Neural cell (in vitro differentiated cells): Measurements from ENCODE around the gene DST. TPM values are rescaled to one million over a fixed set of nuclear protein-coding genes. Genes with fewer than 3 reads are reported as not detected.

Experiments
- H2AFZ ChIP-seq: fragments of 200-600, 300-800 bp; sonication (generic), shearing (Covaris generic); 2 replicates; pipeline ENCODE4 v1.6.0; 2014; ENCODE audit warnings: low read depth, mild to moderate bottlenecking, antibody characterized with exemption, low read length, moderate library complexity
- H3F3A ChIP-seq: fragments of 200-600 bp; shearing (Covaris generic); 2 replicates; pipeline ENCODE4 v1.6.1; 2016; ENCODE audit warnings: mild to moderate bottlenecking, moderate library complexity, mixed read lengths, antibody characterized with exemption, low read length; ENCODE audit not compliant: insufficient read depth, poor library complexity, severe bottlenecking
- H3K27ac ChIP-seq: fragments of 200-600, 300-800 bp; sonication (generic), shearing (Covaris generic); 2 replicates; pipeline ENCODE4 v1.5.1; 2014; ENCODE audit warnings: mild to moderate bottlenecking, low read length, moderate library complexity
- H3K27me3 ChIP-seq: fragments of 300-800, 200-600 bp; sonication (generic), shearing (Covaris generic); 2 replicates; pipeline ENCODE4 v1.6.0; 2014; ENCODE audit warnings: mild to moderate bottlenecking, low read depth, low read length, moderate library complexity; ENCODE audit not compliant: insufficient read depth
- H3K36me3 ChIP-seq: fragments of 300-800, 200-600 bp; sonication (generic), shearing (Covaris generic); 2 replicates; pipeline ENCODE4 v1.5.1; 2014; ENCODE audit warnings: mild to moderate bottlenecking, antibody characterized with exemption, low read length, moderate library complexity; ENCODE audit not compliant: insufficient read depth
- H3K4me2 ChIP-seq: fragments of 300-800, 200-600 bp; sonication (generic), shearing (Covaris generic); 2 replicates; pipeline ENCODE4 v1.6.0; 2014; ENCODE audit warnings: mild to moderate bottlenecking, low read length
- H3K4me3 ChIP-seq: fragments of 300-800, 200-600 bp; sonication (generic), shearing (Covaris generic); 2 replicates; pipeline ENCODE4 v1.5.1; 2014; ENCODE audit warnings: mild to moderate bottlenecking, low read length, moderate library complexity
- H3K79me2 ChIP-seq: fragments of 200-600 bp; shearing (Covaris generic); replicated peaks from 2 replicates; pipeline ENCODE4 v1.6.0; 2014; ENCODE audit warnings: mild to moderate bottlenecking, low read length, moderate library complexity; ENCODE audit not compliant: insufficient read depth
- H3K9ac ChIP-seq: fragments of 300-800, 200-600 bp; sonication (generic), shearing (Covaris generic); 2 replicates; pipeline ENCODE4 v1.6.1; 2016; ENCODE audit warnings: mild to moderate bottlenecking, low read length, mixed read lengths
- H3K9me2 ChIP-seq: fragments of 200-600 bp; shearing (Covaris generic); 2 replicates; pipeline ENCODE4 v1.6.1; 2016; ENCODE audit warnings: mild to moderate bottlenecking, low read length, mixed read lengths; ENCODE audit not compliant: insufficient read depth
- H3K9me3 ChIP-seq: fragments of 200-600, 300-800 bp; sonication (generic), shearing (Covaris generic); 2 replicates; pipeline ENCODE4 v1.6.1; 2016; ENCODE audit warnings: mild to moderate bottlenecking, mixed run types, low read length, moderate library complexity, mixed read lengths
- H4K20me1 ChIP-seq: fragments of 200-600 bp; shearing (Covaris generic); 2 replicates; pipeline ENCODE4 v1.6.1; 2016; ENCODE audit warnings: mild to moderate bottlenecking, mixed run types; ENCODE audit not compliant: insufficient read depth
- EP300 ChIP-seq: fragments of 450-650 bp; conservative IDR thresholded peaks from 2 replicates; pipeline ENCODE4 v1.6.1; 2014; ENCODE audit warnings: antibody characterized with exemption, mild to moderate bottlenecking, moderate library complexity; ENCODE audit not compliant: poor library complexity, severe bottlenecking
- EZH2 ChIP-seq: fragments of 200-600, 300-800 bp; shearing (Covaris generic), sonication (generic); IDR thresholded peaks from 2 replicates; pipeline ENCODE4 v1.6.1; 2014; ENCODE audit warnings: antibody characterized with exemption, low read length, borderline replicate concordance, mild to moderate bottlenecking; ENCODE audit not compliant: insufficient read depth, poor library complexity, severe bottlenecking
- MXI1 ChIP-seq: fragments of 450-650 bp; conservative IDR thresholded peaks from 2 replicates; pipeline ENCODE4 v1.6.1; 2014; ENCODE audit warnings: antibody characterized with exemption, mild to moderate bottlenecking; ENCODE audit not compliant: poor library complexity, severe bottlenecking
- POLR2AphosphoS5 ChIP-seq: IDR thresholded peaks from 2 replicates; pipeline ENCODE4 v1.6.1; 2012
- RAD21 ChIP-seq: fragments of 450-650 bp; conservative IDR thresholded peaks from 2 replicates; pipeline ENCODE4 v1.6.1; 2014; ENCODE audit warnings: antibody characterized with exemption, mild to moderate bottlenecking, moderate library complexity
- SMC3 ChIP-seq: fragments of 450-650 bp; conservative IDR thresholded peaks from 2 replicates; pipeline ENCODE4 v1.6.1; 2014; ENCODE audit warnings: antibody characterized with exemption, mild to moderate bottlenecking, moderate library complexity; ENCODE audit not compliant: poor library complexity
- TAF1 ChIP-seq: IDR thresholded peaks from 2 replicates; pipeline ENCODE4 v1.6.1; 2012; ENCODE audit warnings: low read depth
- polyA plus RNA-seq: library from polyadenylated mRNA; depleted of rRNA; stranded (reverse); fragments of >200 nt; gene quantifications from 2 replicates; pipeline ENCODE4 v1.2.3, GENCODE V29; 2014
- TF ChIP-seq, protein P1 (sequence below): IDR thresholded peaks from 2 replicates; pipeline ENCODE4 v1.6.1; 2012; ENCODE audit warnings: borderline replicate concordance
- TF ChIP-seq, protein P2 (sequence below): fragments of 450-650 bp; IDR thresholded peaks from 2 replicates; pipeline ENCODE4 v1.5.1; 2014; ENCODE audit warnings: antibody characterized with exemption, mild to moderate bottlenecking, moderate library complexity; ENCODE audit not compliant: poor library complexity, severe bottlenecking

The DST gene
- polyA plus RNA-seq, 1 donor from 2014 or later = 118 TPM

DNA sequence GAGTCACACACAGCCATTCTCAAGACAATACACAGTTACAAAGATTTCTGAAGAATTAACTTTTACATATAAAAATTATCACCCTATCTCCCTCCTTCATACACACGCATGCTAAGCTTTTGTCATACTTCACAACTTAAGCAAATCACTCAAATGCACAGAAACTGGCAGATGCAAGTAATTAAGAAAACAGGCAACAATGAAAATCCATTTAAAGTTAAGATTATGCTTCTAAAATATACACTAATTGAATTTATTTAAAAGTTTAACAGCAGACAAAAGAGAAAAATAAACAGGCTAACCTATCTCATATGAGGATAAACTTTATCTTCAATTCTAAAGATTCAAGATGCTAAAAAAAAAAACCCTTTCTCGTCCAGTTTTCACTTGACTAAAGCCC, 68.4 kb downstream of the DST start:
- Histone ChIP-seq H3K79me2 (no peaks in the 10 kb centered on the region), H2AFZ (no peak overlapping the region), H3K36me3 (no peaks in the 10 kb centered on the region), H3K4me2 (no peak overlapping the region), H4K20me1 (no peaks in the 10 kb centered on the region), H3K9ac (no peak overlapping the region), H3F3A (no peaks in the 10 kb centered on the region), H3K27me3 (no peaks in the 10 kb centered on the region), H3K4me3 (no peak overlapping the region), H3K9me3 (no peaks in the 10 kb centered on the region), H3K27ac (no peak overlapping the region), H3K9me2 (no peaks in the 10 kb centered on the region)
- TF ChIP-seq TAF1 (no peak), MXI1 (no peak), EP300 (no peak), RAD21 (no peak), POLR2AphosphoS5 (no peak), SMC3 (no peak), EZH2 (no peak)
- TF ChIP-seq, protein P1, sequence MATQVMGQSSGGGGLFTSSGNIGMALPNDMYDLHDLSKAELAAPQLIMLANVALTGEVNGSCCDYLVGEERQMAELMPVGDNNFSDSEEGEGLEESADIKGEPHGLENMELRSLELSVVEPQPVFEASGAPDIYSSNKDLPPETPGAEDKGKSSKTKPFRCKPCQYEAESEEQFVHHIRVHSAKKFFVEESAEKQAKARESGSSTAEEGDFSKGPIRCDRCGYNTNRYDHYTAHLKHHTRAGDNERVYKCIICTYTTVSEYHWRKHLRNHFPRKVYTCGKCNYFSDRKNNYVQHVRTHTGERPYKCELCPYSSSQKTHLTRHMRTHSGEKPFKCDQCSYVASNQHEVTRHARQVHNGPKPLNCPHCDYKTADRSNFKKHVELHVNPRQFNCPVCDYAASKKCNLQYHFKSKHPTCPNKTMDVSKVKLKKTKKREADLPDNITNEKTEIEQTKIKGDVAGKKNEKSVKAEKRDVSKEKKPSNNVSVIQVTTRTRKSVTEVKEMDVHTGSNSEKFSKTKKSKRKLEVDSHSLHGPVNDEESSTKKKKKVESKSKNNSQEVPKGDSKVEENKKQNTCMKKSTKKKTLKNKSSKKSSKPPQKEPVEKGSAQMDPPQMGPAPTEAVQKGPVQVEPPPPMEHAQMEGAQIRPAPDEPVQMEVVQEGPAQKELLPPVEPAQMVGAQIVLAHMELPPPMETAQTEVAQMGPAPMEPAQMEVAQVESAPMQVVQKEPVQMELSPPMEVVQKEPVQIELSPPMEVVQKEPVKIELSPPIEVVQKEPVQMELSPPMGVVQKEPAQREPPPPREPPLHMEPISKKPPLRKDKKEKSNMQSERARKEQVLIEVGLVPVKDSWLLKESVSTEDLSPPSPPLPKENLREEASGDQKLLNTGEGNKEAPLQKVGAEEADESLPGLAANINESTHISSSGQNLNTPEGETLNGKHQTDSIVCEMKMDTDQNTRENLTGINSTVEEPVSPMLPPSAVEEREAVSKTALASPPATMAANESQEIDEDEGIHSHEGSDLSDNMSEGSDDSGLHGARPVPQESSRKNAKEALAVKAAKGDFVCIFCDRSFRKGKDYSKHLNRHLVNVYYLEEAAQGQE = no peak
- TF ChIP-seq, protein P2, sequence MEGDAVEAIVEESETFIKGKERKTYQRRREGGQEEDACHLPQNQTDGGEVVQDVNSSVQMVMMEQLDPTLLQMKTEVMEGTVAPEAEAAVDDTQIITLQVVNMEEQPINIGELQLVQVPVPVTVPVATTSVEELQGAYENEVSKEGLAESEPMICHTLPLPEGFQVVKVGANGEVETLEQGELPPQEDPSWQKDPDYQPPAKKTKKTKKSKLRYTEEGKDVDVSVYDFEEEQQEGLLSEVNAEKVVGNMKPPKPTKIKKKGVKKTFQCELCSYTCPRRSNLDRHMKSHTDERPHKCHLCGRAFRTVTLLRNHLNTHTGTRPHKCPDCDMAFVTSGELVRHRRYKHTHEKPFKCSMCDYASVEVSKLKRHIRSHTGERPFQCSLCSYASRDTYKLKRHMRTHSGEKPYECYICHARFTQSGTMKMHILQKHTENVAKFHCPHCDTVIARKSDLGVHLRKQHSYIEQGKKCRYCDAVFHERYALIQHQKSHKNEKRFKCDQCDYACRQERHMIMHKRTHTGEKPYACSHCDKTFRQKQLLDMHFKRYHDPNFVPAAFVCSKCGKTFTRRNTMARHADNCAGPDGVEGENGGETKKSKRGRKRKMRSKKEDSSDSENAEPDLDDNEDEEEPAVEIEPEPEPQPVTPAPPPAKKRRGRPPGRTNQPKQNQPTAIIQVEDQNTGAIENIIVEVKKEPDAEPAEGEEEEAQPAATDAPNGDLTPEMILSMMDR = no peak

DNA sequence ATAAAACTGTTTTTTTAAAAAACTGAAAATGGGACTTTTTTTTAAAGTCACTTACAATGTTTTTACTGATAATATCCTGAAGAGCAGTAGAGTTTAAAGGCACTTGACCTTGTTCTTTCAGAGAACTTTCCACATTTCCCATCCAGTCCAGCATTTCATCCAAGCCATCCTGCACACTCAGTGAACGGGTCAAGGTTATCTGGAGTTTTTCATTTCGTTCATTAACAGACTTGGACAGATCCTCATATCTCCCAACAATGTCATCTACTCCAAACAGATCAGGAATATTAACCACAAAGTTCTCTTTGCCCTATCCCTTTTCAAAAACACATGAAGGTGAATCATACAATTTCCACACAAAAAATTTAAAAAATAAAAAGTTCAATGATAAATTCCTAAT, 69.1 kb downstream of the DST start:
- no peak overlapping the region for H3K9ac ChIP-seq
- no peak overlapping the region for H3K4me3 ChIP-seq
- no peaks in the 10 kb centered on the region for H3K9me2 ChIP-seq
- no peaks in the 10 kb centered on the region for H3K36me3 ChIP-seq
- H3K27me3 ChIP-seq = no peaks in the 10 kb centered on the region
- H3F3A ChIP-seq = no peaks in the 10 kb centered on the region
- no peaks in the 10 kb centered on the region for H3K9me3 ChIP-seq
- no peak for TF ChIP-seq EP300
- TF ChIP-seq SMC3 = no peak
- TF ChIP-seq POLR2AphosphoS5 = no peak
- TF ChIP-seq, protein P1 = no peak
- no peak for TF ChIP-seq RAD21
- TF ChIP-seq MXI1 = no peak
- TF ChIP-seq TAF1 = no peak
- no peak for TF ChIP-seq EZH2
- TF ChIP-seq, protein P2 = no peak
- no peak overlapping the region for H3K4me2 ChIP-seq
- H3K27ac ChIP-seq = no peak overlapping the region
- H2AFZ ChIP-seq = no peak overlapping the region
- no peaks in the 10 kb centered on the region for H4K20me1 ChIP-seq
- H3K79me2 ChIP-seq = no peaks in the 10 kb centered on the region
